DMS153 treated with DMSO at 0.1 percent for 48 hours (cell line): ENCODE data around the gene CRYL1.

Source experiments
- DNase-seq: peaks from one replicate; lab custom pipeline; 2025; ENCODE audit not compliant: unreplicated experiment; lab: John Stamatoyannopoulos, UW

The CRYL1 gene

DNA sequence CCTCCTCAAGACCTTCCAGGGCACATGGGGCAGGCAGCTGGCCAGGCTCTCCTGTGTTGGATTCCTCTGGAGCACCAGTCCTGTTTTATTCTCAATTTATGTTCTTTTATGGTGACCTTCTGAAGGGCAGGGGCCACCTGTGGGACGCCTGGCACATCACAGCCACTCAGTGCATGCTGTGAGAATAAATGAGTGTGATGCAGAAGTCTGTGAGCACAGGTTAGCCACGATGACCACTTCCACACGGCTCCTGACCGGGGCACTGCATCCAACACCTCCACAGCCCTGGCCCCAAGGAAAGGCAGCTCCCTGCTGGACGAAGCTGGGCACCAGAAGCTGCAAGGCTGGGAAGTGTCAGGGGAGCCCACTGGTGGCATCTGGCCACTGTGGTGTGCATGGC lies 122.8 kb downstream of the CRYL1 start:
- DNase-seq, result no peak

GRCh38 chr13:20401931-20402856 lies 123.5 kb downstream of the CRYL1 start:
- no peak for DNase-seq

DNA sequence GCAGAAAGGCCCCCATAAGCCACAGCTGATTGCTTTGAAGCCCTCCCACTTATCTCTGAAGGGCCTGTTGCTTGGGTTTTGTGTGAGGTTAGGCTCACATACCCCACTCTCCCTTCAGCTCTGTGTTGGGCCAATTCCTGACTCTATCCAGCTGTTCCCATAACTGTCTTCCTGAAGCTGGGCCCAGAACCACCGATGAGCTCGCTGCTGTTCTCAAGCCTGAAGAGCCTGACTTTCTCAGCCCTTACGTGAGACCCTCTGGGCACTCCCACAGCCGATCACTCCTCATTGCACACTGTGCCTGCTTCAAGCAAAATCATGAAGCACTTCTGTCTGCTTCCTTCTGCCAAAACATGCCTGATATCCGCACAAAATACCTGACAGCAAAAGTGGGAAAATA lies 124.1 kb downstream of the CRYL1 start:
- no peak for DNase-seq

- DNase-seq, result no peak
Measured at GRCh38 chr13:20400774-20401173, 124.9 kb downstream of the CRYL1 start.

DNA sequence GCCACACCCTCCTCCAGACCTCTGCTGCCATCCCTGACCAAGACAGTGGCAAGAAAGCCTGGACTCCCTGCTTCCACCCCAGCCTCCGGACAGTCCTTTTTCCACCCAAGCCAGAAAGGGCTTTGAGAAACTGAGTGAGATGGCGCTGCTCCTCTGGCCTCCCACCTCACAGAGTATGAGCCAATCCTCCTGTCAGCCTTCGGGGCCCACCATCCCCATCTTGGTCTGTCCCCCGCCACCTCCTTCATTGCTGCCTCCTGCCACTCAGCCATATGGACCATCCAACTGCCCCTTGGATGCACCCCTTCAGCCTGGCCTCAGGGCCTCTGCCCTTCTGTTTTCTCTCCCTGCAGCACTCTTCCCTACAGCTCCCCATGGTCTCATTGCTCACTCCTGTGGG lies 125.7 kb downstream of the CRYL1 start:
- DNase-seq, result no peak

GRCh38 chr13:20399515-20399914 lies 126.1 kb downstream of the CRYL1 start:
- no peak for DNase-seq

GRCh38 chr13:20398459-20398858 lies 127.2 kb downstream of the CRYL1 start:
- no peak for DNase-seq

DNA sequence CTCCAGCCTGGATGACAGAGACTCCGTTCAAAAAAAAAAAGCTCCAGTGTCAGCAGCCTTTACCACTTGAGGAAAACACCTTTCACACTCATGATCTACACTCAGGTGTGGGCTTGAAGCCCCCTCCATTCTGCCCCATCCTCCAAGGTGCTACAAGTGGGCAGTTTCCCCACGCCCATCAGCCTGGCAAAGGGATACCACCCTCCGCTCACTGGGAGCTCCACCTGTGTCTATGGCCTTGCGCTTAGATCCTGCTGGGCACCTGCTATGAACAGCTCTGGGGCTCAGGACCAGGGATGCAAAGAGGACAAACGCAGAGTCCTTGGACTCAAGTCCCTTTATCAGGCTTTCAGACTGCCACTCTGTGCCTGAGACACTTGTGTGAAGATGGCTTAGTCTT lies 127.8 kb downstream of the CRYL1 start:
- DNase-seq, result no peak

GRCh38 chr13:20395061-20395916 lies 130.4 kb downstream of the CRYL1 start:
- DNase-seq, result no peak

DNA sequence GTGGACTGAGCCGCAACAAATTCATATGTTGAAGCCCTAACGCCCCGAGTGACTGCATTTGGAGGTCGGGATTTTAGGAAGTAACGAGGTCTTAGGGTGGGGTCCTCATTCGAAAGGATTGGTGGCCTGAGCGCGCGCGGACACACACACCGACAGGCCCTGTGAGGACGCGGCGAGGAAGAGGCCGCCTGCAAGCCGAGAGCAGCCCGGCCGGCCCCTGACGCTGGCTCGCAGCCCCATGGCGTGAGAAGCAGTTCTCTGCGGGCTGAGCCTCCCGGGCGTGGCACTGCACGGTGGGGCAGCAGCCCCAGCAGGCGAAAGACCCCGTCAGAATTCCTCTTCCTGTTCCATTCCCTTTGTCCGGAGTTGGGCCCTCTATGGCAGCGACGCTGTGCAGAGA lies 131.2 kb downstream of the CRYL1 start:
- no peak for DNase-seq

DNA sequence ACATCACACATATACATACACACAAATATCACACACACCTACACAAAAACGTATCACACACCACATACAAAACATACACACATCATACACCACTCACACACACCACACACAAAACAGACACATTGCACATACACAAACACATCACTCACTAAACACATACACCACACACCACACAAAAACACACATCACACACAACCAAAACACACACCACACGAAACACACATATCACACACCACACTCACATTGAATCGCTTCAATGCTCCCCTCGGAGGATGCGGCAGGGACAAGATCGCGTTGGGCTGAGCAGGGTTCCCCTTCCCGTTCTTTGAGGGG lies 131.5 kb downstream of the CRYL1 start:
- DNase-seq, result no peak

- DNase-seq, result no peak
Measured at GRCh38 chr13:20393273-20394168, 132.1 kb downstream of the CRYL1 start.

- no peak for DNase-seq
Measured at GRCh38 chr13:20392530-20392929, 133.1 kb downstream of the CRYL1 start.

DNA sequence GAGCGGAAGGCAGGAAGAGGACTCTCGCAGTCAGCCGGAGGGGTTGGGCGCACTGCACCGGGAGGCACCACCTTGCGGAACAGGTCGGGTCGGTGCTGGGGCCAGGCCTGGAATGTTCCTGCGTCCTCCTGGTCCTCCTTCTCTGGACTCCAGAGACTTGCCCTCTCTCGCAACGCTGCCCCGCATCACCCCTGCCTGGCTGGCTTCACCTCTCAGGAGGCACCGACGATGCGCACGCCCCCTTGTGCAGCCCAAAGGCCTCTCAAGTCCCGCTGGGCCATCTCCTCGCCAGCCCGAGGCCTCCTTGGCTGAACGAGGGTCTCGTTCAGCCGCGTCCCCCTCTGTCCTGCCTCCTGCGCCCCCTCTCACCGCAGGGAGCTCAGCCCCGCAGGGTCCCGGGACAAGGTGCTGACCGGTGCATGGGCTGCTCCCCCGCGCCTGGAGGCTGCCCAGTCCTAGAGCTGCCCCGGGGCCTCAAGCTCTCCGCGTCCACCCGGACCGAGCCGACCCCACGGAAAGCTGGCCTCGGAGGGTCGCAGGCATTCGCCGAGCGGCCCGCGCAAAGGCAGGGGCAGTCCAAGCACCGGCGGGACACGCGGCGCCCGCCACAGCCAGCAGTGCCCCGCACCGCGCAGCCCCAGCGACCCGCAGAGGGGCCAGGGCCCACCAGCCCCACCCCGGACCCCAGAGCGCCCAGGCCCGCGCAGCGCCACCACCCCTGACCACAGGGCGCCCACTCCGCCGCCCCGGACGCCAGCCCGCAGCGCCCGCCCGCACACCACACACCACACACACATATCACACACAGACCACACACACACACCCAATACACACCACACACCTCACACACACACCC lies 133.8 kb downstream of the CRYL1 start:
- no peak for DNase-seq

DNA sequence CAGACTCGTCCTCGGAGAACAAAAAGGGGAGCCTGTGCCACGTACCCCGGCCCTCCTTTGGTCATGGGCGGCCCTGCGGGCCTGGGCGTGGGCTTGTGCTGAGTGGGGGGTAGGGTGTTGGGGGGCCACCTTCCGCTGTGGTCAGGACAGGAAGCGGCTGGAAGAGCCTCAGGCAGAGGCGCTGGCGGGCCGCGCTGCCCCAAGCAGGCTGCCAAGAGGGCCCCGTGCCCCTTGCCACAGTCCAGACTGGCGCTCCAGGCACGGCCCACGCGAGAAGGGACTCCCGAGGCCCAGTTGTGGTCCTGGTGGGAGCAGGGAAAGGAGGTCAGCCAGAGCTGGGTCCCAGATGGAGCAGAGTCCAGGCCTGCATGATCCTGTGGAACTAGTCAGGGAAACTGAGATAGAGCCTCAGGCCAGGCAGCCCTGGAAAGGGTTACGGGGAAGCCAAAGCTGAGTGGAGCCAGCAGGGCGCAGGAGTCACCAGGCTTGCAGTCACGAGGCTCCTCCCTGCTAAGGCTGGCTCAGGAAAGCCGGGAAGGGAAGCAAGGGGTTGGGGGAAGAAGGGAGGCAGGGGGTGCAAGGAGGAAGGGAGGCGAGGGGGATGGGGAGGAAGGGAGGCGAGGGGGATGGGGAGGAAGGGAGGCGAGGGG lies 135.0 kb downstream of the CRYL1 start:
- DNase-seq, result no peak

- no peak for DNase-seq
Measured at GRCh38 chr13:20389696-20390525, 135.7 kb downstream of the CRYL1 start.

DNA sequence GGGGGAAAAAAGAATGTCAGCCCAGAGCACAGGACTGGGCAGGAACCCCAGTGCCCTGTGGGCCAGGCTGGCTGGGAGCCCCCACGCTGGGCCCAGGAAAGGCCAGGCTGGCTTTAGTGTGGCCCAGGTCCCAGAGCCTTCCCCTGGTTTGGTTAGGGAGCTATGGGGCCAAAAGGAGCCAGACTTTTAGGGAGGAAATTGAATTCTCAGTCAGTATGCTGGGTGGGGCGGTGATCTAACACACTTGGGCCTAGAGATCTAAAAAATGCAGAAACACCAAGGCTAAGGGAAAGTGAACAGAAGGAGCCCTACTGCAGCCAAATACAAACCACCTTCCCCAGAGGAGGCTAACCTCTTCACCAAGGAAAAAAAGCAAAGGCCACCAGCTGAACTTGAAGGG lies 137.5 kb downstream of the CRYL1 start:
- no peak for DNase-seq

DNA sequence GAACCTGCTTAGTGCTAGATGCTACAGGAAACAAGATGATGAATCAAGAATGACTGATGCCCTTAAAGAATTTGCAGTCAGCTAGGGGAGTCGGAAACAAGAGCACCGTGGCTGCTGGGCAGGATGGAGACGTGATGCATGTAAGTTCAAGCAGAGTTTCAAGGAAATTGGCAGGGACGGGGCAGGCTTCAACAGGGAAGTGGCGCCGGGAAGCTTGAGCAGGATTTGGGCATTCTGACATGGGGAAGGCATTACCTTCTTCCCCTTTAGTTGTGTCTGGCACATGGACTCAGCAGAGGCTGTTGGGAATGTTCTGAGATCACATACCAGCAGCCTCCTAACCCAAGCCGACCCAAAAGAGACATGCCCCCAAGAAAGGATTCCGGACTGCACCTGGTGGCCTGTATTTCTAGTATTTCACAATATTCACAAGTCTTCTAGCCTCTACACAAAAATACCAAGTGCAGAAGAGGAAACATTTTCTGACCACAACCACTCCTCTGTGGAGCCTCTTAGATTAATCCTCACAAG lies 138.2 kb downstream of the CRYL1 start:
- DNase-seq, result no peak

DNA sequence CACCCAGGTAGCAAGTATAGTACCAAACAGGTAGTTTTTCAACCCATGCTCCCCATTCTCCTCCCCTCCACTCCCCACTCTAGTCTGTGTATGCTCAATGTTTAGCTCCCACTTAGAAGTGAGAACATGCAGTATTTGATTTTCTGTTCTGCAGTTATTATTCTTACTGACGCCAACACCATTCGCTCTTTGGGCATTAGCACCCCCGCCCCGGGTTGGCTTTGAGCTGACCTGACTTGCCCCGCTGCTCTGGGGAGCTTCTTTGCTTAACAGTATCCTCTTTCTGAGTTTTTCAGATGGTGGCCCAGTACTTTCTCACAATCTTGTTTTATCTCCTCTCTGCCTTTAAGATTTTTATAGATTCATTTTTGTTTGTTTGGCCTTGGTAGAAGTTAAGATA lies 138.7 kb downstream of the CRYL1 start:
- no peak for DNase-seq
